HEK293 (cell line): ENCODE results near the gene BACH2.
A peak's percentile ranks its signal among the peaks of the same experiment; 100 is the strongest.

ENCODE experiments used
- CTCF ChIA-PET: fragments of 350-600 bp; formaldehyde crosslinking; extraction: SDS; loops from one replicate; lab custom pipeline; 2021; ENCODE audit warnings: antibody characterized with exemption; lab: Yijun Ruan, JAX
- POLR2A ChIA-PET: fragments of 300-600 bp; formaldehyde crosslinking; extraction: SDS; loops from one replicate; lab custom pipeline; 2020; ENCODE audit warnings: antibody characterized with exemption, inconsistent platforms; lab: Yijun Ruan, JAX
- H3K27ac ChIP-seq: fragments of 200-500 bp; sonication (Bioruptor generic); 2 replicates; pipeline ENCODE4 v1.5.1; 2014; ENCODE audit warnings: low read depth, low read length, control low read depth, inconsistent platforms; ENCODE audit errors: extremely low read depth
- H3K36me3 ChIP-seq, 2 experiments: fragments of 200-500 bp in 1 of 2; sonication (Bioruptor generic) in 1 of 2; 1 replicate in 1 of 2; 2 replicates in 1 of 2; pipeline ENCODE4 v1.5.1; 2014 to 2017; ENCODE audit warnings: inconsistent platforms in 2 of 2, low read length in 2 of 2; ENCODE audit not compliant: control insufficient read depth in 2 of 2, insufficient read depth in 1 of 2
- H3K4me1 ChIP-seq: fragments of 200-500 bp; sonication (Bioruptor generic); 2 replicates; pipeline ENCODE4 v1.5.1; 2014; ENCODE audit warnings: mild to moderate bottlenecking, low read length, inconsistent platforms; ENCODE audit not compliant: control insufficient read depth, insufficient read depth
- H3K4me3 ChIP-seq: 2 replicates; pipeline ENCODE4 v1.5.1; 2011; ENCODE audit warnings: low read depth, mild to moderate bottlenecking, control low read depth, low read length, moderate library complexity
- H3K9me3 ChIP-seq: fragments of 200-500 bp; sonication (Bioruptor generic); 2 replicates; pipeline ENCODE4 v1.5.1; 2014; ENCODE audit warnings: low read depth, low read length, inconsistent platforms; ENCODE audit not compliant: control insufficient read depth, insufficient read depth
- GLI2 ChIP-seq: fragments of 450-650 bp; formaldehyde crosslinking; IDR thresholded peaks from 2 replicates; pipeline ENCODE4; 2017; ENCODE audit warnings: missing biosample characterization, missing genetic modification characterization, low read depth, borderline replicate concordance
- KLF10 ChIP-seq: fragments of 450-650 bp; IDR thresholded peaks from 2 replicates; pipeline ENCODE4 v1.5.1; 2018; ENCODE audit warnings: missing biosample characterization, mild to moderate bottlenecking, missing genetic modification characterization
- KLF7 ChIP-seq: fragments of 450-650 bp; formaldehyde crosslinking; IDR thresholded peaks from 2 replicates; pipeline ENCODE4 v1.5.1; 2016; ENCODE audit warnings: missing biosample characterization, missing genetic modification characterization, borderline replicate concordance
- MEIS1 ChIP-seq: sonication (generic); formaldehyde crosslinking; IDR thresholded peaks from 2 replicates; pipeline ENCODE4 v1.8.1; 2022; ENCODE audit warnings: missing genetic modification reagents, mild to moderate bottlenecking, borderline replicate concordance
- OSR2 ChIP-seq: fragments of 450-650 bp; formaldehyde crosslinking; IDR thresholded peaks from 2 replicates; pipeline ENCODE4 v1.5.1; 2016; ENCODE audit warnings: missing biosample characterization, missing genetic modification characterization
- PRDM1 ChIP-seq: fragments of 450-650 bp; formaldehyde crosslinking; IDR thresholded peaks from 2 replicates; pipeline ENCODE4; 2016; ENCODE audit warnings: missing biosample characterization, missing genetic modification characterization
- PRDM10 ChIP-seq: fragments of 450-650 bp; formaldehyde crosslinking; IDR thresholded peaks from 2 replicates; pipeline ENCODE4 v1.5.1; 2016; ENCODE audit warnings: missing biosample characterization, missing genetic modification characterization
- PRDM4 ChIP-seq: fragments of 450-650 bp; formaldehyde crosslinking; IDR thresholded peaks from 2 replicates; pipeline ENCODE4 v1.5.1; 2017; ENCODE audit warnings: missing biosample characterization, missing genetic modification characterization
- SCRT2 ChIP-seq: fragments of 450-650 bp; formaldehyde crosslinking; IDR thresholded peaks from 2 replicates; pipeline ENCODE4 v1.5.1; 2016; ENCODE audit warnings: missing biosample characterization, missing genetic modification characterization
- ZBTB17 ChIP-seq: fragments of 450-650 bp; formaldehyde crosslinking; IDR thresholded peaks from 2 replicates; pipeline ENCODE4 v1.5.1; 2016; ENCODE audit warnings: missing biosample characterization, missing genetic modification characterization
- ZBTB20 ChIP-seq: fragments of 450-650 bp; formaldehyde crosslinking; IDR thresholded peaks from 2 replicates; pipeline ENCODE4 v1.5.1; 2016; ENCODE audit warnings: missing biosample characterization, missing genetic modification characterization
- ZFHX2 ChIP-seq: fragments of 450-650 bp; formaldehyde crosslinking; conservative IDR thresholded peaks from 2 replicates; pipeline ENCODE4 v1.5.1; 2016; ENCODE audit warnings: missing biosample characterization, missing genetic modification characterization
- ZNF302 ChIP-seq: fragments of 450-650 bp; formaldehyde crosslinking; IDR thresholded peaks from 2 replicates; pipeline ENCODE4 v1.5.1; 2016; ENCODE audit warnings: missing biosample characterization, missing genetic modification characterization, low read depth
- ZNF341 ChIP-seq: fragments of 450-650 bp; formaldehyde crosslinking; IDR thresholded peaks from 2 replicates; pipeline ENCODE4; 2016; ENCODE audit warnings: low read depth, missing biosample characterization, missing genetic modification characterization
- ZNF394 ChIP-seq: fragments of 450-650 bp; formaldehyde crosslinking; IDR thresholded peaks from 2 replicates; pipeline ENCODE4 v1.5.1; 2016; ENCODE audit warnings: missing biosample characterization, missing genetic modification characterization, mild to moderate bottlenecking, moderate library complexity, borderline replicate concordance
- ZNF654 ChIP-seq: fragments of 450-650 bp; formaldehyde crosslinking; IDR thresholded peaks from 2 replicates; pipeline ENCODE4 v1.5.1; 2016; ENCODE audit warnings: low read depth, missing biosample characterization, missing genetic modification characterization
- ZSCAN5A ChIP-seq: fragments of 450-650 bp; formaldehyde crosslinking; IDR thresholded peaks from 2 replicates; pipeline ENCODE4 v1.5.1; 2016; ENCODE audit warnings: missing biosample characterization, missing genetic modification characterization
- TF ChIP-seq, protein P1 (sequence below): fragments of 450-650 bp; formaldehyde crosslinking; conservative IDR thresholded peaks from 2 replicates; pipeline ENCODE4 v1.5.1; 2016; ENCODE audit warnings: low read depth, missing biosample characterization, missing genetic modification characterization
- TF ChIP-seq, protein P2 (sequence below): fragments of 450-650 bp; IDR thresholded peaks from 2 replicates; pipeline ENCODE4 v1.5.1; 2018; ENCODE audit warnings: missing biosample characterization, mild to moderate bottlenecking, missing genetic modification characterization

BACH2 gene

DNA sequence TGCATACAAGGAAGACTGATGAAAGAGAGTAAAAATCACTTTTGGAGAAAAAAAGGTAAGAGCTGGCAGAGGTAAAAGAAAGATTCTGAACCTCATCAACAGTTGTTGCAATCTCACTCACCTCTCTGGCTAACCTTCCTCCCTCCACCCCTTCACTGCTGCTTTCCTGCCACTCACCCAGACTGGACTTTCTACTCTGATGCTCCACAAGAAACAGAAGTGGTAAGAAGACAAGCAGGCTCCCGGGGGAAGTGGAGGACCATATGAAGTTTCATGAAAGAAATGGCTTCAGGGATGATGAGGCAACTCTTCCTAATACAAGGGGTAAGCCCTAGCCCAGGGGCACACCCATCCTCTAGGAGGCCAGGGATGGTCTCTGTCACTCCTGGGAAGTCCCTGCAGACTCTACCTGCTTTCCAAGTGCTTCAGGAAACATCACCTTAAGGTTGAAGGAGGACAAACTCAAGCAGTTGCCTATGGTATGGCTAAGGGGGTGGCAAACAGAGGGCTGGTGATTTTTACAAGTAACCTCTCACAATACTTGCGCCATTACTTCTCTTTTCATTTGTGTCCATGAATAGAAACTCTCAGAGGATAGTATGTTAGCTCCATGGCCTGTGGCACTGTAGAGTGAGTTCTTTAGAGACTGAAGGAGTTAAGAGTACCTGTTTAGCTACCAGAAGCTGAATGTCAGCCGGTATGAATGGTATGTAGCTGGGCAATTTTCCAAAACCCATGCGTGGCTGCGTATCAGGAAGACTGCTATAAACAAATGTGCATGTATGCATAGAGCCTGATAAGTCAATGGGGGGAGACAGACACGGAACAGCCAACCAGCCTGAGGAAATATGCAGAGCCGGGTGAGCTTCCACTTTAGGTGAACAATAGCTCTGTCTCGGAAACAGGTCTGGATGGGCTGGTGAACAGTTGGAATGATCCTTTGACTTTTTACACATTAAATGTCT is 112.0 kb downstream of the BACH2 start:
- H3K9me3 ChIP-seq, result no peaks in the 10 kb centered on the region
- no peak overlapping the region; the same call in 1 of the 2 replicates for H3K27ac ChIP-seq
- CTCF ChIA-PET, result interaction anchor here (0.6 to 1.7 kb wide), 8 partner anchors 19 to 249 kb away, joined by 3 to 7 read pairs (median 3); no protein-coding TSS in a partner anchor
- POLR2A ChIA-PET, result interaction anchor here (0.5 to 4.0 kb wide), 4 partner anchors 34 to 309 kb away, joined by 3 to 28 read pairs (median 4); no protein-coding TSS in a partner anchor
- no peak overlapping the region for H3K4me3 ChIP-seq
- no peaks in the 10 kb centered on the region for H3K36me3 ChIP-seq
- TF ChIP-seq ZSCAN5A (tag by site-specific recombination) (no peak), ZNF302 (tag by site-specific recombination) (no peak), KLF7 (no peak), SCRT2 (no peak), MEIS1 (CRISPR knock-in tag) (no peak), PRDM10 (tag by site-specific recombination) (peak; percentile 69), PRDM4 (tag by site-specific recombination) (0 out of 2 replicates have a peak, but pooled peaks have one; percentile 27), GLI2 (tag by site-specific recombination) (no peak), KLF10 (tag by site-specific recombination) (0 out of 2 replicates have a peak, but pooled peaks have one; percentile 6), PRDM1 (tag by site-specific recombination) (peak; percentile 31; the same call in 1 of the 2 replicates), OSR2 (tag by site-specific recombination) (peak; percentile 59), ZBTB20 (tag by site-specific recombination) (peak; percentile 29; the same call in 1 of the 2 replicates), ZNF341 (tag by site-specific recombination) (peak; percentile 88), ZFHX2 (tag by site-specific recombination) (no peak), ZNF394 (no peak), ZBTB17 (tag by site-specific recombination) (peak; percentile 41; the same call in 1 of the 2 replicates), ZNF654 (tag by site-specific recombination) (no peak)
- TF ChIP-seq, protein P1, sequence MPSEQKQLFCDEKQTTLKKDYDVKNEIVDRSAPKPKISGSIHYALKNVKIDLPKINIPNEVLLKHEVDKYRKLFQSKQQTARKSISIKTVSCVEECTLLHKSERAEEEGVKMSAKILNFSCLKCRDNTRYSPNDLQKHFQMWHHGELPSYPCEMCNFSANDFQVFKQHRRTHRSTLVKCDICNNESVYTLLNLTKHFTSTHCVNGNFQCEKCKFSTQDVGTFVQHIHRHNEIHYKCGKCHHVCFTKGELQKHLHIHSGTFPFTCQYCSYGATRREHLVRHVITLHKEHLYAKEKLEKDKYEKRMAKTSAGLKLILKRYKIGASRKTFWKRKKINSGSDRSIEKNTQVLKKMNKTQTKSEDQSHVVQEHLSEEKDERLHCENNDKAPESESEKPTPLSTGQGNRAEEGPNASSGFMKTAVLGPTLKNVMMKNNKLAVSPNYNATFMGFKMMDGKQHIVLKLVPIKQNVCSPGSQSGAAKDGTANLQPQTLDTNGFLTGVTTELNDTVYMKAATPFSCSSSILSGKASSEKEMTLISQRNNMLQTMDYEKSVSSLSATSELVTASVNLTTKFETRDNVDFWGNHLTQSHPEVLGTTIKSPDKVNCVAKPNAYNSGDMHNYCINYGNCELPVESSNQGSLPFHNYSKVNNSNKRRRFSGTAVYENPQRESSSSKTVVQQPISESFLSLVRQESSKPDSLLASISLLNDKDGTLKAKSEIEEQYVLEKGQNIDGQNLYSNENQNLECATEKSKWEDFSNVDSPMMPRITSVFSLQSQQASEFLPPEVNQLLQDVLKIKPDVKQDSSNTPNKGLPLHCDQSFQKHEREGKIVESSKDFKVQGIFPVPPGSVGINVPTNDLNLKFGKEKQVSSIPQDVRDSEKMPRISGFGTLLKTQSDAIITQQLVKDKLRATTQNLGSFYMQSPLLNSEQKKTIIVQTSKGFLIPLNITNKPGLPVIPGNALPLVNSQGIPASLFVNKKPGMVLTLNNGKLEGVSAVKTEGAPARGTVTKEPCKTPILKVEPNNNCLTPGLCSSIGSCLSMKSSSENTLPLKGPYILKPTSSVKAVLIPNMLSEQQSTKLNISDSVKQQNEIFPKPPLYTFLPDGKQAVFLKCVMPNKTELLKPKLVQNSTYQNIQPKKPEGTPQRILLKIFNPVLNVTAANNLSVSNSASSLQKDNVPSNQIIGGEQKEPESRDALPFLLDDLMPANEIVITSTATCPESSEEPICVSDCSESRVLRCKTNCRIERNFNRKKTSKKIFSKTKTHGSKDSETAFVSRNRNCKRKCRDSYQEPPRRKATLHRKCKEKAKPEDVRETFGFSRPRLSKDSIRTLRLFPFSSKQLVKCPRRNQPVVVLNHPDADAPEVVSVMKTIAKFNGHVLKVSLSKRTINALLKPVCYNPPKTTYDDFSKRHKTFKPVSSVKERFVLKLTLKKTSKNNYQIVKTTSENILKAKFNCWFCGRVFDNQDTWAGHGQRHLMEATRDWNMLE (tag by site-specific recombination), result no peak
- TF ChIP-seq, protein P2, sequence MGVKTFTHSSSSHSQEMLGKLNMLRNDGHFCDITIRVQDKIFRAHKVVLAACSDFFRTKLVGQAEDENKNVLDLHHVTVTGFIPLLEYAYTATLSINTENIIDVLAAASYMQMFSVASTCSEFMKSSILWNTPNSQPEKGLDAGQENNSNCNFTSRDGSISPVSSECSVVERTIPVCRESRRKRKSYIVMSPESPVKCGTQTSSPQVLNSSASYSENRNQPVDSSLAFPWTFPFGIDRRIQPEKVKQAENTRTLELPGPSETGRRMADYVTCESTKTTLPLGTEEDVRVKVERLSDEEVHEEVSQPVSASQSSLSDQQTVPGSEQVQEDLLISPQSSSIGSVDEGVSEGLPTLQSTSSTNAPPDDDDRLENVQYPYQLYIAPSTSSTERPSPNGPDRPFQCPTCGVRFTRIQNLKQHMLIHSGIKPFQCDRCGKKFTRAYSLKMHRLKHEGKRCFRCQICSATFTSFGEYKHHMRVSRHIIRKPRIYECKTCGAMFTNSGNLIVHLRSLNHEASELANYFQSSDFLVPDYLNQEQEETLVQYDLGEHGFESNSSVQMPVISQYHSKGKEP, result peak; percentile 92
- peaks cover 29% of the 10 kb centered on the region for H3K4me1 ChIP-seq
